HFFc6 (cell line): ENCODE data around the gene MVB12B. TPM values are rescaled to one million over a fixed set of nuclear protein-coding genes. Genes with fewer than 3 reads are reported as not detected.

Source experiments
- DNase-seq: peaks from one replicate; pipeline ENCODE4 v3.0.0-alpha.2; 2018
- H3K27ac Mint-ChIP-seq: 2 replicates; pipeline ENCODE4 v1.8.0; 2020; ENCODE audit warnings: mild to moderate bottlenecking, mixed read lengths
- H3K27me3 Mint-ChIP-seq: 2 replicates; pipeline ENCODE4 v1.8.0; 2021; ENCODE audit warnings: mild to moderate bottlenecking, moderate library complexity, mixed read lengths; ENCODE audit not compliant: insufficient read depth
- H3K36me3 Mint-ChIP-seq: 2 replicates; pipeline ENCODE4 v1.8.0; 2021; ENCODE audit warnings: low read depth, mixed read lengths
- H3K4me1 Mint-ChIP-seq: 2 replicates; pipeline ENCODE4 v1.8.0; 2020; ENCODE audit warnings: low read depth, mixed read lengths
- H3K4me3 Mint-ChIP-seq: 2 replicates; pipeline ENCODE4 v1.8.0; 2020; ENCODE audit warnings: mild to moderate bottlenecking, moderate library complexity, mixed read lengths
- H3K9me3 Mint-ChIP-seq: 2 replicates; pipeline ENCODE4 v1.8.0; 2020; ENCODE audit warnings: mild to moderate bottlenecking, mixed read lengths
- total RNA-seq, 6 experiments: library from RNA; stranded (reverse); fragmentation: NEBNext Ultra II Directional; extraction: Animal tissue kit (Norgen Biotek cat#: 25700); gene quantifications; 2 replicates in 1 of 6; 3 replicates in 5 of 6; pipeline ENCODE4 v1.2.3, GENCODE V29; 2021
- TF ChIP-seq, protein P1 (sequence below): fragments of 200-600 bp; sonication (generic); IDR thresholded peaks from 2 replicates; pipeline ENCODE4 v1.5.0; 2021; ENCODE audit warnings: antibody characterized with exemption, mild to moderate bottlenecking

Gene MVB12B
- total RNA-seq, 6 experiments from 2014 or later: 4.4 to 8.3 (median 6.7) TPM

DNA sequence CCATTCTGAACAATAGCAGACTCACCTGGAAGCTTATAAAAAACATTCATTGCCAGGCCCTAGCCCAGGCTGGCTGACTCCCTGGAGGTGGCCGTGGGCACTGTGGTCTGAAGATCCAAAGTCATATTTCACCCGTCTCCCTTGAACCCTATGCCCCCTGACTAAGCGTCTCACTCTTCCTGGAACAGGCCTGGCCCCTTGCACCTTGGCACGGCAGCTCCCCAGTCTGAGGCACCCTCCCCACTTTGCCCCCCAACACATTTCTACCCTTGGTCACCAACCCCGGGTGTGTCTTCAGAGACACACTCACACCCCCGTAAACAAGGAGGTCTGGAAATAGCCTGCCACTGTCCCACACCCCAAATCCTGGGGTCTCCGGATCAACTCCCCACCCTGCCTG lies 218.5 kb downstream of the MVB12B start:
- no peak for DNase-seq
- Mint-ChIP-seq H3K4me3 (no peak overlapping the region), H3K36me3 (peaks cover 4% of the 10 kb centered on the region; the same call in 1 of the 2 replicates), H3K27ac (no peak overlapping the region), H3K4me1 (no peaks in the 10 kb centered on the region), H3K27me3 (peaks cover 35% of the 10 kb centered on the region), H3K9me3 (peaks cover 5% of the 10 kb centered on the region)
- TF ChIP-seq, protein P1, sequence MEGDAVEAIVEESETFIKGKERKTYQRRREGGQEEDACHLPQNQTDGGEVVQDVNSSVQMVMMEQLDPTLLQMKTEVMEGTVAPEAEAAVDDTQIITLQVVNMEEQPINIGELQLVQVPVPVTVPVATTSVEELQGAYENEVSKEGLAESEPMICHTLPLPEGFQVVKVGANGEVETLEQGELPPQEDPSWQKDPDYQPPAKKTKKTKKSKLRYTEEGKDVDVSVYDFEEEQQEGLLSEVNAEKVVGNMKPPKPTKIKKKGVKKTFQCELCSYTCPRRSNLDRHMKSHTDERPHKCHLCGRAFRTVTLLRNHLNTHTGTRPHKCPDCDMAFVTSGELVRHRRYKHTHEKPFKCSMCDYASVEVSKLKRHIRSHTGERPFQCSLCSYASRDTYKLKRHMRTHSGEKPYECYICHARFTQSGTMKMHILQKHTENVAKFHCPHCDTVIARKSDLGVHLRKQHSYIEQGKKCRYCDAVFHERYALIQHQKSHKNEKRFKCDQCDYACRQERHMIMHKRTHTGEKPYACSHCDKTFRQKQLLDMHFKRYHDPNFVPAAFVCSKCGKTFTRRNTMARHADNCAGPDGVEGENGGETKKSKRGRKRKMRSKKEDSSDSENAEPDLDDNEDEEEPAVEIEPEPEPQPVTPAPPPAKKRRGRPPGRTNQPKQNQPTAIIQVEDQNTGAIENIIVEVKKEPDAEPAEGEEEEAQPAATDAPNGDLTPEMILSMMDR: no peak

DNA sequence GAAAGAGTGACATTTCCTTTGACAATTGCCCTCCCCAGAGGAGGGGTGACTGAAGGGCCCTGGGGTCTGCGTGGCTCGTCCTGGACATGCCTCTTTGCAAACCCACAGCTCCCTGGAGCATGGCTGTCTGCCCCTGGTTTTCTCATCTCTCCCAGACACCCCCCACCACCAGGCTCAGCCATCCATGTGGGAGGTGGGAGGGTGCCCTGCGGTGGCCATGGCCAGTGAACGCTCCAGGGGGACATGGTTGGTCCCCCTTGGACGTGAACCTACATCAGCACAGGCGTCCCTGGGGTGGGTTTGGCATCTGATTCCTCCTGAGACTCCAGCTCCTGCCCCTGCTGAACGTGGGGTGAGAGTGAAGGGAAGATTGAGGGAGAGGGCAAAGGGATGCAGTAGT lies 219.4 kb downstream of the MVB12B start:
- Mint-ChIP-seq H3K4me1 (no peaks in the 10 kb centered on the region), H3K27me3 (peaks cover 35% of the 10 kb centered on the region), H3K36me3 (peaks cover 4% of the 10 kb centered on the region; the same call in 1 of the 2 replicates), H3K9me3 (peaks cover 5% of the 10 kb centered on the region), H3K4me3 (no peak overlapping the region), H3K27ac (no peak overlapping the region)
- TF ChIP-seq, protein P1: no peak
- no peak for DNase-seq

DNA sequence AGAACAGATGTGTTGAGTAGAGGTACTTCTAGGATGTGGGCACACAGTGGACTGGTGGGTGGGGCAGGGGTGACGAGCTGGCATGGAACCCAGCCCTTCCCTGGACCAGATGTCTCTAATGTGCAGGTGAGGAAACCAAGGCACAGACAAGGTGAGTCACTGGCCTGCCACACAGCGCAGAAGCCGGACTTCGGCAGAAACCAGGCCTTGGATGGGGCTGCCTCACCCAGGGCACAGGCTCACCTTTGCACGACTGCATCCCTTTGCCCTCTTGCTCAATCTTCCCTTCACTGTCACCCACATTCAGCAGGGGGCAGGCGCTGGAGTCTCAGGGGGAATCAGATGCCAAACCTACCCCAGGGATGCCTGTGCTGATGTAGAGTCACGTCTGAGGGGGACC lies 221.7 kb downstream of the MVB12B start:
- no peaks in the 10 kb centered on the region for H3K4me1 Mint-ChIP-seq
- DNase-seq: no peak
- peaks cover 32% of the 10 kb centered on the region for H3K27me3 Mint-ChIP-seq
- TF ChIP-seq, protein P1: no peak
- peaks cover 5% of the 10 kb centered on the region for H3K9me3 Mint-ChIP-seq
- H3K36me3 Mint-ChIP-seq: peaks cover 4% of the 10 kb centered on the region; the same call in 1 of the 2 replicates
- H3K4me3 Mint-ChIP-seq: no peak overlapping the region
- no peak overlapping the region for H3K27ac Mint-ChIP-seq

DNA sequence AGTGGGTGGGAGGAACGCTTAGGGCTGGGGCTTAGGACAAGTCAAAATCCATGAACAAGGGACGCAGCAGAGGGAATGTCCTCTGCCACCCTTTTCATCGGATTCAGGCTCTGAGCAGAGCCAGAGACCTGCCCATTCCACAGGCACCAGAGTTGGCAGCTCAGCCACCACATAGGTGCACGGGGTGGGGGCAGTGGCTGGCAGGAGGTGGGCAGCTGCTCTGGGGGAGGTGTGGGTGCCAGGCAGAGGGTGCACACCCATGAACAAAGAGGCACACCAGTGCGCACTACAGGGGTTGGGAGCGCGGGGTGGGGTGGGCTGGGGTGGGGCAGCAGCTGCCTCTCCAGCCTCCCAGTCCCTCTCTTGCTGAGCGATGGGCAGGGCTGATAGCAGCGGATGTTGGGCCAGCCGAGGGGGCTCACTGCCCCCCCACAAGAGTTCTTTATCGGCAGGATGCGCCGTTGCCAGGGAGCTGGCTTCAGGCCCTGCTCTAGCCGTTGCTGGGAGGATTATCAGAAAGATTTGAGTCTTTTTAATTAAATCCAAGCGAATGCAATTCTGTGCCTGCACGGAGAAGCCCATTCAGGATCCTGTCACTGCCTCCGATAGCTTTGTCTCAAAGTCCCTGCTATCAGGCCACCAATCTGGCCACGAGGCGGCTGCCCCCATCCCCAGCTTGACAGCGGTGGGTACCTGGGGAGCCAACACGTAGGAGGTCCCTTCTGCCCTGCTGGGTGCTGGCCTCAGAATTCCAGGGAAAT lies 222.8 kb downstream of the MVB12B start:
- Mint-ChIP-seq H3K36me3 (peaks cover 4% of the 10 kb centered on the region; the same call in 1 of the 2 replicates), H3K27ac (no peak overlapping the region), H3K4me1 (no peaks in the 10 kb centered on the region), H3K4me3 (no peak overlapping the region), H3K9me3 (peaks cover 5% of the 10 kb centered on the region), H3K27me3 (peaks cover 32% of the 10 kb centered on the region)
- DNase-seq: no peak
- TF ChIP-seq, protein P1: no peak

DNA sequence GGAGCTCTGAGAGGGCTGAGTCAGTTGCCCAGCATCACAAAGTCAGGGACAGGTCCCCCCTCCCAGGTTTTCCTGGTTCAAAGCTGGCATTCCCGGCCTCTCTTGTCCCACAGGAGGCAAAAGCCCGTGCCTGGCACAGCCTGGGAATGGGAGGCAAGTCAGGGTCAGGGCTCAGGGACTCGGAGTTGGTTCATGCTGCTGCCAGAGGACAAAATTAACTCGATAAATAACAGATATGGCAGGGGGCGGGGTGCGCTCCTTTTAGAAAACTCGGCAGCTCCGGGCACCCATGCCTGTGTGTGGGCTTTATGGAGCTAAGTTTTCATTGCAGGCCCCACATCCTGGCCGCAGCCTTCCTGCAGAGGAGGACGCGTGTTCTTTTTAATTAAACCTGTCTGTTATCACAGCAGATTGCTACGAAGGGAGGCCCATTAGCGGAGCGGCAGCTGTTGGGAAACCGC lies 224.3 kb downstream of the MVB12B start:
- H3K27me3 Mint-ChIP-seq: peaks cover 22% of the 10 kb centered on the region
- DNase-seq: no peak
- H3K4me3 Mint-ChIP-seq: no peak overlapping the region
- H3K4me1 Mint-ChIP-seq: no peaks in the 10 kb centered on the region
- H3K9me3 Mint-ChIP-seq: peaks cover 5% of the 10 kb centered on the region
- TF ChIP-seq, protein P1: no peak
- H3K36me3 Mint-ChIP-seq: peaks cover 4% of the 10 kb centered on the region; the same call in 1 of the 2 replicates
- no peak overlapping the region for H3K27ac Mint-ChIP-seq
